H9 (cell line): ENCODE results near the gene CEP41. TPM values are rescaled to one million over a fixed set of nuclear protein-coding genes. Genes with fewer than 3 reads are reported as not detected.

Experiments used
- DNase-seq: peaks from one replicate; pipeline ENCODE4 v3.0.0-alpha.2; 2017
- H2AFZ ChIP-seq: one replicate; pipeline ENCODE4 v1.6.1; 2013; ENCODE audit warnings: mild to moderate bottlenecking, low read length, control low read depth, moderate library complexity
- H2AK5ac ChIP-seq: 2 replicates; pipeline ENCODE4 v1.6.1; 2013; ENCODE audit warnings: low read length, control low read depth, mixed read lengths; ENCODE audit not compliant: insufficient read length
- H2BK120ac ChIP-seq: one replicate; pipeline ENCODE4 v1.6.1; 2013; ENCODE audit warnings: low read depth, mild to moderate bottlenecking, low read length, control low read depth, inconsistent platforms; ENCODE audit not compliant: poor library complexity, severe bottlenecking
- H2BK12ac ChIP-seq: 2 replicates; pipeline ENCODE4 v1.6.1; 2013; ENCODE audit warnings: low read length, control low read depth, mixed read lengths, low read depth; ENCODE audit not compliant: insufficient read length
- H2BK15ac ChIP-seq: 2 replicates; pipeline ENCODE4 v1.6.1; 2013; ENCODE audit warnings: low read depth, low read length, control low read depth
- H2BK20ac ChIP-seq: one replicate; pipeline ENCODE4 v1.6.1; 2013; ENCODE audit warnings: low read depth, mild to moderate bottlenecking, low read length, control low read depth, inconsistent platforms; ENCODE audit not compliant: poor library complexity, severe bottlenecking
- H2BK5ac ChIP-seq: 2 replicates; pipeline ENCODE4 v1.6.1; 2013; ENCODE audit warnings: low read length, control low read depth, mixed read lengths; ENCODE audit not compliant: insufficient read length
- H3K14ac ChIP-seq: 2 replicates; pipeline ENCODE4 v1.6.1; 2013; ENCODE audit warnings: low read length, control low read depth; ENCODE audit not compliant: insufficient read depth
- H3K18ac ChIP-seq: 2 replicates; pipeline ENCODE4 v1.6.1; 2013; ENCODE audit warnings: low read depth, mild to moderate bottlenecking, mixed read lengths, low read length, control low read depth; ENCODE audit not compliant: insufficient read length
- H3K23ac ChIP-seq: 2 replicates; pipeline ENCODE4 v1.6.1; 2013; ENCODE audit warnings: low read length, control low read depth, mixed read lengths, low read depth; ENCODE audit not compliant: insufficient read length
- H3K23me2 ChIP-seq: 2 replicates; pipeline ENCODE4 v1.6.1; 2013; ENCODE audit warnings: low read depth, mild to moderate bottlenecking, mixed read lengths, low read length, control low read depth; ENCODE audit not compliant: insufficient read length, poor library complexity, severe bottlenecking
- H3K27ac ChIP-seq: 2 replicates; pipeline ENCODE4 v1.5.1; 2013; ENCODE audit warnings: low read length, control low read depth, mixed read lengths, low read depth; ENCODE audit not compliant: insufficient read length
- H3K27me3 ChIP-seq: 2 replicates; pipeline ENCODE4 v1.6.1; 2013; ENCODE audit warnings: low read length, control low read depth, inconsistent platforms; ENCODE audit not compliant: insufficient read depth
- H3K4ac ChIP-seq: 2 replicates; pipeline ENCODE4 v1.6.1; 2013; ENCODE audit warnings: low read depth, mild to moderate bottlenecking, control low read depth, inconsistent platforms, low read length, moderate library complexity
- H3K4me1 ChIP-seq: 2 replicates; pipeline ENCODE4 v1.6.1; 2013; ENCODE audit warnings: low read length, control low read depth, inconsistent platforms; ENCODE audit not compliant: insufficient read depth
- H3K4me2 ChIP-seq: 2 replicates; pipeline ENCODE4 v1.6.1; 2013; ENCODE audit warnings: low read length, control low read depth, mixed read lengths; ENCODE audit not compliant: insufficient read length, insufficient read depth
- H3K56ac ChIP-seq: 2 replicates; pipeline ENCODE4 v1.6.1; 2013; ENCODE audit warnings: low read depth, mild to moderate bottlenecking, mixed read lengths, low read length, control low read depth; ENCODE audit not compliant: insufficient read length
- H3K79me1 ChIP-seq: 2 replicates; pipeline ENCODE4 v1.6.1; 2013; ENCODE audit warnings: low read depth, mild to moderate bottlenecking, moderate library complexity, low read length, control low read depth, inconsistent platforms; ENCODE audit not compliant: insufficient read depth, poor library complexity, severe bottlenecking
- H3K79me2 ChIP-seq: 2 replicates; pipeline ENCODE4 v1.6.1; 2013; ENCODE audit warnings: low read length, control low read depth, inconsistent platforms; ENCODE audit not compliant: insufficient read depth
- H3K9ac ChIP-seq: 2 replicates; pipeline ENCODE4 v1.6.1; 2013; ENCODE audit warnings: low read length, control low read depth, mixed read lengths; ENCODE audit not compliant: insufficient read length; ENCODE audit errors: extremely low read depth
- H3K9me3 ChIP-seq: one replicate; pipeline ENCODE4 v1.6.1; 2013; ENCODE audit warnings: low read depth, low read length, inconsistent platforms; ENCODE audit not compliant: control insufficient read depth
- H3T11ph ChIP-seq: one replicate; pipeline ENCODE4 v1.6.1; 2013; ENCODE audit warnings: mild to moderate bottlenecking, low read length, control low read depth, inconsistent platforms
- H4K20me1 ChIP-seq: one replicate; pipeline ENCODE4 v1.6.1; 2013; ENCODE audit not compliant: control insufficient read depth, insufficient read length, insufficient read depth
- H4K5ac ChIP-seq: 2 replicates; pipeline ENCODE4 v1.6.1; 2013; ENCODE audit warnings: low read depth, mild to moderate bottlenecking, mixed read lengths, low read length, control low read depth; ENCODE audit not compliant: insufficient read length
- H4K8ac ChIP-seq: replicated peaks from 2 replicates; pipeline ENCODE4 v1.6.1; 2013; ENCODE audit warnings: low read length, control low read depth, mixed read lengths, low read depth; ENCODE audit not compliant: insufficient read length
- H4K91ac ChIP-seq: 2 replicates; pipeline ENCODE4 v1.6.1; 2013; ENCODE audit warnings: low read depth, mild to moderate bottlenecking, moderate library complexity, mixed read lengths, low read length, control low read depth; ENCODE audit not compliant: insufficient read length
- H3K27ac Mint-ChIP-seq, 3 experiments: 2 replicates in 2 of 3; 3 replicates in 1 of 3; pipeline ENCODE4 v1.8.0; 2020 to 2021; ENCODE audit warnings: mixed read lengths in 3 of 3, mild to moderate bottlenecking in 1 of 3, moderate library complexity in 1 of 3
- H3K27me3 Mint-ChIP-seq: 2 replicates; pipeline ENCODE4 v1.8.0; 2021; ENCODE audit warnings: low read depth, mild to moderate bottlenecking, moderate library complexity, mixed read lengths
- H3K36me3 Mint-ChIP-seq, 3 experiments: 2 replicates in 2 of 3; 3 replicates in 1 of 3; pipeline ENCODE4 v1.8.0; 2020 to 2021; ENCODE audit warnings: low read depth in 3 of 3, mixed read lengths in 3 of 3; ENCODE audit not compliant: insufficient read depth in 1 of 3
- H3K4me1 Mint-ChIP-seq, 2 experiments: 2 replicates each; pipeline ENCODE4 v1.8.0; 2020; ENCODE audit warnings: mixed read lengths in 2 of 2
- H3K4me3 Mint-ChIP-seq, 2 experiments: 2 replicates in 1 of 2; 3 replicates in 1 of 2; pipeline ENCODE4 v1.8.0; 2020 to 2021; ENCODE audit warnings: mild to moderate bottlenecking in 2 of 2, mixed read lengths in 2 of 2, moderate library complexity in 1 of 2
- H3K9me3 Mint-ChIP-seq, 2 experiments: 2 replicates in 1 of 2; 3 replicates in 1 of 2; pipeline ENCODE4 v1.8.0; 2020; ENCODE audit warnings: mild to moderate bottlenecking in 2 of 2, mixed read lengths in 2 of 2, moderate library complexity in 1 of 2
- WGBS: extraction: QIAGEN DNeasy Blood & Tissue Kit; methylation state at CpG from one replicate; pipeline ENCODE4 v1.1.7; 2013; ENCODE audit warnings: missing lambda C conversion rate, low lambda C conversion rate, mixed read lengths; ENCODE audit not compliant: insufficient read length; ENCODE audit errors: extremely low coverage; 5-methylcytosine and 5-hydroxymethylcytosine counted together
- total RNA-seq: library from RNA; stranded (reverse); gene quantifications from 2 replicates; pipeline ENCODE4 v1.2.1, GENCODE V29; 2021
- TF ChIP-seq, protein P1 (sequence below): fragments of 200-600 bp; sonication (generic); conservative IDR thresholded peaks from 3 replicates; pipeline ENCODE4 v1.8.0; 2021; ENCODE audit warnings: antibody characterized with exemption, mild to moderate bottlenecking

The CEP41 gene
- total RNA-seq, 1 experiment from 2014 or later, result 9.7 TPM

DNA sequence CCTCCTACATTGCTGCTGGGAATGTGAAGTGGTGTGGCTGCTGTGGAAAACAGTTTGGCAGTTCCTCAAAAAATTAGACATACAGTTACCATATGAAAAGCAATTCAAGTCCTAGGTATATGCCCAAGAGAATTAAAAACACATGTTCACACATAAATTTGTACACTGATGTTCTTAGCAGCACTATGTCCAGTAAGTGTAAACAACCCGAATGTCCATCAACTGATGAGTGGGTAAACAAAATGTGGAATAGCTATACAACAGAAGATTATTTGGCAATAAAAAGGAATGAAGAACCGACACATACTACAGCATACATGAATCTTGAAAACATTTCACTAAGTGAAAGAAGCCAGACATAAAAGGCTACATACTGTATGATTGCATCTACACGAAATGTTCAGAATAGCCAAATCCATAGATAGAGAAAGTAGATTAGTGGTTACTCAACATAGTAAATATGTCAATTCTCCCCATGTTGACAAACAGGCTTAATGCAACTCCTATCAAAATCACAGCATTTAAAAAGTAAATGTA is 17.2 kb downstream of the CEP41 start:
- H3K23ac ChIP-seq, result no peak overlapping the region
- H3K18ac ChIP-seq, result no peak overlapping the region
- no peak overlapping the region for H3K4me2 ChIP-seq
- no peak overlapping the region for H3K56ac ChIP-seq
- H3K79me1 ChIP-seq, result no peaks in the 10 kb centered on the region
- no peak overlapping the region for H4K8ac ChIP-seq
- H3K14ac ChIP-seq, result no peak overlapping the region
- no peaks in the 10 kb centered on the region for H3K27me3 Mint-ChIP-seq
- no peak overlapping the region for H2BK120ac ChIP-seq
- no peak overlapping the region for H3K27ac Mint-ChIP-seq
- no peak overlapping the region for H3K4ac ChIP-seq
- no peak overlapping the region for H3K27ac ChIP-seq
- H3T11ph ChIP-seq, result no peak overlapping the region
- H2BK5ac ChIP-seq, result no peak overlapping the region
- no peak overlapping the region for H2AK5ac ChIP-seq
- H3K9ac ChIP-seq, result no peak overlapping the region
- H4K20me1 ChIP-seq, result no peaks in the 10 kb centered on the region
- H3K4me1 ChIP-seq, result no peaks in the 10 kb centered on the region
- no peaks in the 10 kb centered on the region for H3K27me3 ChIP-seq
- no peak overlapping the region for H3K4me3 Mint-ChIP-seq
- H3K9me3 ChIP-seq, result no peaks in the 10 kb centered on the region
- no peak overlapping the region for H4K5ac ChIP-seq
- H3K9me3 Mint-ChIP-seq, result no peaks in the 10 kb centered on the region
- H3K36me3 Mint-ChIP-seq, result no peaks in the 10 kb centered on the region
- no peaks in the 10 kb centered on the region for H3K79me2 ChIP-seq
- peaks cover 16 to 28% of the 10 kb centered on the region in 2 experiments for H3K4me1 Mint-ChIP-seq
- H3K23me2 ChIP-seq, result no peaks in the 10 kb centered on the region
- WGBS, result no CpG with 5 or more reads among the region's 3 CpGs
- H2BK12ac ChIP-seq, result no peak overlapping the region
- H2BK20ac ChIP-seq, result no peak overlapping the region
- DNase-seq, result no peak
- no peak overlapping the region for H4K91ac ChIP-seq
- H2BK15ac ChIP-seq, result no peak overlapping the region
- TF ChIP-seq, protein P1, sequence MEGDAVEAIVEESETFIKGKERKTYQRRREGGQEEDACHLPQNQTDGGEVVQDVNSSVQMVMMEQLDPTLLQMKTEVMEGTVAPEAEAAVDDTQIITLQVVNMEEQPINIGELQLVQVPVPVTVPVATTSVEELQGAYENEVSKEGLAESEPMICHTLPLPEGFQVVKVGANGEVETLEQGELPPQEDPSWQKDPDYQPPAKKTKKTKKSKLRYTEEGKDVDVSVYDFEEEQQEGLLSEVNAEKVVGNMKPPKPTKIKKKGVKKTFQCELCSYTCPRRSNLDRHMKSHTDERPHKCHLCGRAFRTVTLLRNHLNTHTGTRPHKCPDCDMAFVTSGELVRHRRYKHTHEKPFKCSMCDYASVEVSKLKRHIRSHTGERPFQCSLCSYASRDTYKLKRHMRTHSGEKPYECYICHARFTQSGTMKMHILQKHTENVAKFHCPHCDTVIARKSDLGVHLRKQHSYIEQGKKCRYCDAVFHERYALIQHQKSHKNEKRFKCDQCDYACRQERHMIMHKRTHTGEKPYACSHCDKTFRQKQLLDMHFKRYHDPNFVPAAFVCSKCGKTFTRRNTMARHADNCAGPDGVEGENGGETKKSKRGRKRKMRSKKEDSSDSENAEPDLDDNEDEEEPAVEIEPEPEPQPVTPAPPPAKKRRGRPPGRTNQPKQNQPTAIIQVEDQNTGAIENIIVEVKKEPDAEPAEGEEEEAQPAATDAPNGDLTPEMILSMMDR, result no peak
- H2AFZ ChIP-seq, result no peak overlapping the region
